CD4-positive, alpha-beta T cell treated with Interleukin-21 for 1 hour (primary cell): ENCODE measurements around the gene CERT1.

Experiments
- DNase-seq: peaks from one replicate; pipeline ENCODE4 v3.0.0-alpha.2; 2020

Gene CERT1

DNA sequence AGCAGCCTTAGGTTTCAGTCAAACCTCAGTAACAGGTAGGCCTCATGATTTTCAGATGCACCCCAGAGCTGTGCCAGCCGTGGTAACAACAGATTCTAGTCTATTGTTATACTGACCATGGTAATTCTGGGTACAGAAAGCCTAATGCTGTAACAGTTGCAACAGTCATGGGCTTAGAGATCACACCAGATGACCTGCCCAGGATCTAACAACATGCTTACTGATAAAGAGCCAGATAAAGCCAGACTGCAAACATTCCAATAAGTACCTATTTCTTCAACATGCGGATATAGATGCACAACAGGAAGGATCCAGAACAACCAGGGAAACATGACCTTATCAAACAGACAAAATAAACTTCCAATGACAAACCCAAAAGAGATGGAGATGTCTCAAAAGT is 42.8 kb downstream of the CERT1 start:
- DNase-seq: no peak

- DNase-seq: no peak
Measured at GRCh38 chr5:75466006-75466716, 45.3 kb downstream of the CERT1 start.

DNA sequence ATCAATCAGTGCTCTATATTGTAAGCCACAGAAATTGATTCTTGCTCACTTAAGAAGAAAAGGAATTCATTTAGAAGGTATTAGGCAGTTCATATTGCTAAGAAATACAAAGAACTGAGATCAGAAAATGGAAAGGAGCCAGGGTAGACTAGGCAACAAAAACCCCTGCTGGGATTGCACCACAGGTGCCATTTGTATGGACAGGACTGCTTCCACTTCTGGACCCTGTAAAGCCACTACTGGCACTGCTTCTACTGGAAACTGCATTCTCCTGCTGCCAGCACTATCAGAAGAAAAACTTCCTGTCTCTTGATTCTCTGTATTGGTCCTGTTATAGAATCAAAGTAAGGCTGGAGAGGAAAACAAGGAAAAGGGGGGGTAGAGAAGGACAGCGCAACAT is 45.9 kb downstream of the CERT1 start:
- no peak for DNase-seq

GRCh38 chr5:75463726-75464125 is 47.7 kb downstream of the CERT1 start:
- no peak for DNase-seq

DNA sequence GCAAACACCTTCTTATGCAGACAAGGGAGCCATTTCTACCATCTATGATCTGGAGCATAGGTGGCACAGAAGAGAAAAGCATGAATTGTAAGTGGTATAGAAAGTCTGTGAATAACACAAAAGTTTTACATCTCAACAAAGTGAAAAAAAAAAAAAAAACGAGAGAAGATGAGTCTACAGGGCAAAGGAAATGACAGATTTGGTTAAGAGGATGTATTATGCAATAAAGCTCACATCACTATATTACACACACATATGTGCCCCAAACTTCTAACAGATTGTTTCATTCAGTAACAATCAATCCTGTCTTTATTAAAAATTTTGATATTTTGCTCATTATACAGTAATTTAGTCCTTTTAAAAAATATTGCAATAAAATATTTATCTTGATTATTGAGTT is 49.8 kb downstream of the CERT1 start:
- no peak for DNase-seq

DNA sequence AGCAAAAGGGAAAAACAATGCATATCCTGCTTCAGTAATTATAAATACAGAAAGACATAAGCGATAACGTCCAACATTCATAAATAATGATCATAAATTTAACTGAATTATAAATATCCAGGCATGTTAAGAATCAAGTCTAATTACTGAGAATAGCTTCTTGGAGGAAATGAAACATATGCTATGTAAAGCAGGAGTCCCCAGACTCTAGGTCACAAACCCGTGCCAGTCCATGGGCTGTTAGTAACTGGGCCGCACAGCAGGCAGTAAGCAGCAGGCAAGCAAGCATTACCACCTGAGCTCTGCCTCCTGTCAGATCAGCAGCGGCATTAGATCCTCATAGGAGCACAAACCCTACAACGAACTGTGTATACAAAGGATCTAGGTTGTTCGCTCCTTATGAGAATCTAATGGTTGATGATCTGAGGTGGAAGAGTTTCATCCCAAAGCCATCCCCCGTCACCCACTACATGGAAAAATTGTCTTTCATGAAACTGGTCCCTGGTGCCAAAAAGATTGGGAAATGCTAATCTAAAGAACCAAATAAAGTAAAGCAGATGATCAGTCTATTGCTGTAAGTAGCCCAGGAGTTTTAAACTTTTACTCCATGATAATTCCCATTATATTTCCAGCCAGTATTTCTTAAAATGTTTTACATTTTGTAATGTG is 50.4 kb downstream of the CERT1 start:
- DNase-seq: no peak

DNA sequence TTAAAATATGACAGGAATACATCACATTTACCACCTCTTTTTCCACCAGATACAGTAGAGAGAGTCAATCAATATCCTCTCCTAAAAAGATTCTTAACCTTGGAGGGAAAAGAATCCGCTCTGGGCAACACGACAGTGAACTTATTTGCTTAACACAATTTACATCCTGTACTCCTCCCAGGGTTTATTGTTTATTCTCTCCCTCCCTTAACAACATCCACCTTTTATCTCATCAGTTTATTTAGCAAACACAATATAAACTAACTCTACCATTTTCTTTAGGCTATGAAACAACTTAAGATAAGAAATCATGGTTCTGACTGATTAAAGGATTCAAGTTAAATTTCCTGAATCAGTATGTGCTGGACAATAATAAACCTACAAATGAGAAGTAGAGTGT is 50.9 kb downstream of the CERT1 start:
- DNase-seq: no peak

DNA sequence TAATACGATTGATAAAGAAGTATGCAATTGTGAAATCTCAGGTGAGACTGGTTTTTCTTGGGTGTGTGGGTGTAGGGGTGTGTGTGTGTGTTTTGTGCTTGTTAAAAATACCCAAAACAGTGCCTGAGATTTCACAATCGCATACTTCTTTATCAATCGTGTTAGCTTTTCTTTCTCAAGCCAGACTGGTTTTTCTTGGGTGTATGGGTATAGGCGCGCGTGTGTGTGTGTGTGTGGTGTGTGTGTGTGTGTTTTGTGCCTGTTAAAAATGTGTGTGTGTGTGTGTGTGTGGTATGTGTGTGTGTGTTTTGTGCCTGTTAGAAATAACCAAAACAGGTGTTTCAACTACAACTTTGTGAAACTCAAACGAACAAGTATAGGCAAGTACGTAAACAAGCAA is 53.7 kb downstream of the CERT1 start:
- no peak for DNase-seq

DNA sequence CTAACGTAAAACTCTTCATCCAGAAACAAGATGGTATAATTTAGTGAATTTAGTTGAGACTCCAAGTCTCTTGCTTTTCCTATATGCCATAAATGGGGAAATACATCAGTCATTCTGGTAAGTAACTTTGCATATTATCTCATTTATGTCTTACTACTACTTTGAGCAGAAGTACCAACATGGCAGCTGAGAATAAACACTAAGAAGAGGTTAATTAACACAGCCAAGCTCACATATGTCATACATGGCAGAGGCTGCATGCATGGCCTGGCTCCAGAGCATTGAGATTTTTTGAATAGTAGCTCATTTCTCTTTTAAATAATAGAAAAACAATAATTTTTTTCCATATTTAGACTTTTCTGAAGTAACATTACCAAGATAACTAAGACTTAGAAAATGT is 54.3 kb downstream of the CERT1 start:
- DNase-seq: no peak

- no peak for DNase-seq
Measured at GRCh38 chr5:75450069-75450468, 61.4 kb downstream of the CERT1 start.

- DNase-seq: no peak
Measured at GRCh38 chr5:75446068-75446467, 65.4 kb downstream of the CERT1 start.

DNA sequence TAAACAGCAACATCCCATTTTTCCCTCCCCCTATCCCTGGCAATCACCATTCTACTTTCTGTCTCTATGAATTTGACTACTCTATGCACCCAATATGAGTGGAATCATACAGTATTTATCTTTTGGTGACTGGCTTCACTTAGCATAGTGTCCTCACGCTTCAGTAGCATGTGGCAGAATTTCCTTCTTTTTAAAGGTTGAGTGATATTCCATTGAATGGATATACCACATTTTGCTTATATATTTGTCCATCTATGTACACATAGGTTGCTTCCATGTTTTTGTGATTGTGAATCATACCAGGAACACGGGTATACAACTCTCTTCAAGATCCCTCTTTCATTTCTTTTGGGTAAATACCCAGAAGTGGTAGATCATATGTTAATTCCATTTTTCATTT is 69.9 kb downstream of the CERT1 start:
- DNase-seq: no peak

DNA sequence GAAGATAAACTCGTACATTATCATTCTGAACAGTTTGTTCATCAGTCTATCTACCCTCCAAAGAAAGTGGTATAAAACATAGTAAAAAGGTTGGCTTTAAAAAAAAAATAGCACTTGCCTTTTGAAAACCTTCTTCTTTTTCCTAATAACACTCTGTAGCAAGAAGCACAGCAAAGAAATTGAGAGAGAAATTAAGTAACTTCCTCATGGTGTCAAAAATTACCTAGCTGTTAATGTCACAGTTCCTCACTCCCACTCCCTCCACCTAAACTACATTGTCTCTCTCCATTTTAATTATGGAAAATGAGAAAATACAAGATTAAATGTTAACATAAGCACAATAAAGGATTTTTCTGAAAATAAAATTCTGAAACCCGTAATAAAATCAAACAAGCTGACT is 72.2 kb downstream of the CERT1 start:
- DNase-seq: no peak

GRCh38 chr5:75438722-75439121 is 72.7 kb downstream of the CERT1 start:
- DNase-seq: no peak

GRCh38 chr5:75435096-75435495 is 76.3 kb downstream of the CERT1 start:
- DNase-seq: no peak

DNA sequence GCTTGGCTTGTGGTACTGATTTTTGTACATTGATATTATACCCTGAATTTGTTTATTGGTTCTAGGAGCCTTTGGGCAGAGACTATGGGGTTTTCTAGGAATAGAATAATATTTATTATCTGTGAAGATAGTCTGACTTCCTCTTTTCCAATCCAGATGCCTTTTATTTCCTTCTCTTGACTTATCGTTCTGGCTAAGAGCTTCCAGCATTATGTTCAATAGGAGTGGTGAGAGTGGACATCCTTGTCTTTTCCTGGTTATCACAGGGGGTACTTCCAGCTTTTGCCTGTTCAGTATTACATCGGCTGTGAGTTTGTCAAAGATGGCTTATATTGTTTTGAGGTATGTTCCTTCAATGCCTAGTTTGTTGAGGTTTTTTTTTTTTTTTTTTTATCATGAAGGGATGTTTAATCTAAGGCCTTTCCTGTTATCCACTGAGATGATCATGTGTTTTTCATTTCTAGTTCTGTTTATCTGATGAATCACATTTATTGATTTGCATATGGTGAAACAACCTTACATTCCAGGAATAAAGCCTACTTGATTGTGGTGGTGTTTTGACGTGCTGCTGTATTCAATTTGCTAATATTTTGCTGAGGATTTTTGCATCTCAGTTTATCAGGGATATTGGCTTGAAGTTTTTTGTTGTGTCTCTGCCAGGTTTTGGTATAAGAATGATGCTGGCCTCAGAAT is 77.5 kb downstream of the CERT1 start:
- no peak for DNase-seq

DNA sequence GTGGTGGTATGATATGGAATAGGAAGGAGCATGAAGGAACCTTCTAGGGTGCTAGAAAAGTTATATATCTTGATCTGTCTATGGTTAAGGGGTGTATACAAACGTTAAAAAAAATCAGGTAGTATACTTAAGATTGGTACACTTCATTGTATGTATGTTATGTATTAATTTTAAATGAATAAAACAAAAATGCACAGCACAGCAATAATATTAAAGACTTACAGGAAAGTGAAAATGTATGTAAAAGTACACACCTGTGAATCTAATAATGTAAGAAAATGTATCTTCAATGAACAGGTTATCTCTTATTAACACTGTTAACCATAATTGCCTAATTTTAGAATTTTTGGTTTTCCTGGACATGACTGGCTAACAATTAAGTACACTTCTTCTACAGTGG is 97.2 kb downstream of the CERT1 start:
- no peak for DNase-seq

GRCh38 chr5:75412111-75412990 is 99.1 kb downstream of the CERT1 start:
- DNase-seq: no peak

- no peak for DNase-seq
Measured at GRCh38 chr5:75405296-75405695, 106.1 kb downstream of the CERT1 start.

DNA sequence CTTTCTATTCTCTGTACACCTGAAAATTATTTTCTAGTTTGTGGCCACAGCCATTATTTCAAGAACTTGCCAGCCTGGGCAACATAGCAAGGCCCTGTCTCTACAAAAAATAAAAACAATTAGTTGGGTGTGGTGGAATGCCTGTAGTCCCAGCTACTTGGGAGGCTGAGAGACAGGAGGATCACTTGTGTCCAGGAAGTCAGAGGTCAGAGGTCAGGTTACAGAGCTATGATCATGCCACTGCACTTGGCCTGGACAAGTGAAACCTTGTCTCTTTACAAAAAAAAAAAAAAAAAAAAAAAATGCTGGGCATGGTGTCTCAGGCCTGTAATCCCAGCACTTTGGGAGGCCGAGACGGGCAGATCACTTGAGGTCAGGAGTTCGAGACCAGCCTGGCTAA is 116.2 kb downstream of the CERT1 start:
- DNase-seq: no peak

DNA sequence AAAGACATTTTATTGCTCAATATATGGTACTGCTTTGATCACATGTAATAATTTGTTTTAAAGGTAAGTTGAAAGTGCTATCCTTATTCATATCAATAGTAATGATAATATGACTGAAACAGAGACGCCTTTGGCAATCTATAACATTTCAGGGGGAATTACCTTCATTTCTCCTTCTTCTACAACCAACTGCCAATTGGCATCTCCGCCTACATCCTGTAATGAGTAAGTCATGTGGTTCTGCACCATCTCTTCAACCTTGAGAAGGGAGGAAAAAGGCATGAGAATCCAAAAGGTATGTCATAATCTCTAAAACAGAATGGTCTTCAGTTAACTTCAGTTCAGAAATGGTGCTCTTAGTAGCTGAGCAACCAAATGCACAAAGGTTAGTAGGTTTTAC is 122.0 kb downstream of the CERT1 start:
- DNase-seq: no peak

DNA sequence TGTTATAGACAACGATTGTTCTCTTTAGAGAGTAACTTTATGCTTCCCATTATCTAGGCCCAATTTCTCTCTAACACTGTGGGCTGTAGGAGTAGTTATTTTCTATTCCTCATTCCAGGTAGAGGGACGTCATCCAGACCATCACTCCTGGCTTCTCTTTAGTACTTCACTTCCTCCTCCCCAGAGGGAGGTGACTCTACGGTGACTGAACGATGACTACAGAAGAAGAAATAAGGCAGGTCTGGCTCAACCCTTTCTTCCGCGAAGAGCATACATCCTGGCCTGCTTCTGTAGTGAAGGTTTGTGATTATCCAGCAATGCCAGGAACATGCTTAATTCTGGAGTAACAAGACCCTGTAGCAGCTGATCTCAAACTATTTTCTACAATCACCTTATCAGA is 123.6 kb downstream of the CERT1 start:
- no peak for DNase-seq

DNA sequence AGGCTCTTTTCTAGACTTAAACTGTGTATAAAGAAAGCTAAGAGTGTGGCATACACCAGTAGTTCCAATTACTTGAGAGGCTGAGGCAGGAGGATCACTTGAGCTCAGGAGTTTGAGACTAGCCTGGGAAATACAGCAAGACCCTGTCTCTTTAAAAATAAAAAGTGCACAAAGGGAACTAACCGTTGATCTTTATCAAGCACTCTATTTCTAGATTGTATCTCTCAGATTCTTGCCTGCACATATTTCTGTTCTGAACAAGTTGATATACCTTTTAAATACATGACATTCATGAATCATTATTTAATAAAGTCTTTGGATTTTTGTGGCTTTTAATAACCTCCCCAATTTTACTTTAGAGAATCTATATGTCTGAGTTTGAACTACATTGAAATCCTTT is 127.2 kb downstream of the CERT1 start:
- DNase-seq: no peak
